ELF-1 (cell line): Measurements from ENCODE around the gene CUX1.
"Not testable (repeated sequence)": the region's sequence is repeated elsewhere in the genome, so short reads cannot be mapped to it uniquely, and the experiment has no call there.

Experiments
- DNase-seq: peaks from one replicate; pipeline ENCODE4 v3.0.0-alpha.2; 2016; ENCODE audit warnings: low read depth, low spot score

The CUX1 gene

GRCh38 chr7:102006695-102007094 lies 189.3 kb downstream of the CUX1 start:
- DNase-seq: no peak

GRCh38 chr7:102008535-102009262 lies 191.3 kb downstream of the CUX1 start:
- no peak for DNase-seq

GRCh38 chr7:102009628-102010027 lies 192.2 kb downstream of the CUX1 start:
- DNase-seq: peak; percentile 51

GRCh38 chr7:102012112-102012830 lies 194.8 kb downstream of the CUX1 start:
- DNase-seq: not testable (repeated sequence)

GRCh38 chr7:102012941-102013461 lies 195.6 kb downstream of the CUX1 start:
- DNase-seq: no peak

- no peak for DNase-seq
Observed at GRCh38 chr7:102018876-102019275, 201.4 kb downstream of the CUX1 start.

GRCh38 chr7:102019461-102019860 lies 202.0 kb downstream of the CUX1 start:
- no peak for DNase-seq

GRCh38 chr7:102021841-102022618 lies 204.6 kb downstream of the CUX1 start:
- no peak for DNase-seq

GRCh38 chr7:102024005-102024768 lies 206.8 kb downstream of the CUX1 start:
- no peak for DNase-seq

- peak; percentile 67 for DNase-seq
Observed at GRCh38 chr7:102024769-102025391, 207.5 kb downstream of the CUX1 start.

GRCh38 chr7:102025777-102026176 lies 208.4 kb downstream of the CUX1 start:
- not testable (repeated sequence) for DNase-seq

GRCh38 chr7:102028206-102028826 lies 210.9 kb downstream of the CUX1 start:
- no peak for DNase-seq

- no peak for DNase-seq
Observed at GRCh38 chr7:102029616-102030015, 212.2 kb downstream of the CUX1 start.

GRCh38 chr7:102030696-102031095 lies 213.3 kb downstream of the CUX1 start:
- DNase-seq: no peak

GRCh38 chr7:102036958-102037357 lies 219.5 kb downstream of the CUX1 start:
- no peak for DNase-seq

- no peak for DNase-seq
Observed at GRCh38 chr7:102039706-102040105, 222.3 kb downstream of the CUX1 start.

- DNase-seq: no peak
Observed at GRCh38 chr7:102040569-102040968, 223.1 kb downstream of the CUX1 start.

GRCh38 chr7:102042016-102042656 lies 224.7 kb downstream of the CUX1 start:
- DNase-seq: no peak

- not testable (repeated sequence) for DNase-seq
Observed at GRCh38 chr7:102042796-102043195, 225.4 kb downstream of the CUX1 start.

GRCh38 chr7:102044641-102044983 lies 227.2 kb downstream of the CUX1 start:
- DNase-seq: no peak
